ENCODE data around the gene WDR77. TPM values are rescaled to one million over a fixed set of nuclear protein-coding genes. Genes with fewer than 3 reads are reported as not detected.

Gene WDR77
- 25.6 TPM for total RNA-seq

DNA sequence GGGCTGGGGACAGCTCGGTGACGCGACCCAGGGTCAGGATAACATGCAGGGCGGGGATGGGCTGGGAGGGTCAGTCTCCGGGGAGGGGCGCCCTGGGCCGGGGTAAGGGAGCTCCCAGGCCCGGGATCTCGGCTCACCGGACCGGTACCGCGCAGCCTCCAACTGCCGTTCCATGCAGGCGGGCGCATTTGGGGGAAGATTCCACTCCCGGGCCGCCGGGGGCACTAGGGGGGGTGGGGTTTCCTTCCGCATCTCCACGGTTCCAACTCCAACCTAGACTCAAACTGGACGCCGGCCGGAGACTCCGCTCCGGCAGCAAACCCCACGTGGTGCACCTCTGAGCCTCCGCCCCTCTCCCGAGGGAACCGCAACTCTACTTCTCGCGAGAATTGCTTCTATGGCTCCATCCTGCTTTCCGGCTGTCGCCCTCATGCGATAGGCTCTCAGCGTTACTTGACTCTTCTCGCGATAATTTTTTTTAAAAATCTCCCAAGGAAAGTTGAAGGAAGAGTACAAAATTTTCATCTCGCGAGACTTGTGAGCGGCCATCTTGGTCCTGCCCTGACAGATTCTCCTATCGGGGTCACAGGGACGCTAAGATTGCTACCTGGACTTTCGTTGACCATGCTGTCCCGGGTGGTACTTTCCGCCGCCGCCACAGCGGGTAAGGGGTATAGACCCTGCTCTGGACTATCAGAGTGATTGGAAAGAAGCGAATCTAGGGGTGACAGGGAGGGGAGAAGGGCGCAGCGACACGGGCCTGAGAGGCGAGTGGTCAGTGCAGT is at the start of gene WDR77, which contains the start of gene ATP5PB:
Gene WDR77, minus strand, starts transcription at position 339 of the 785 bp plus-strand sequence. Its CDS starts 87 bp downstream, at position 252.
Gene ATP5PB, plus strand, starts transcription at position 547 of the 785 bp plus-strand sequence. Its CDS starts 78 bp downstream, at position 625.
- DNase-seq (ENCODE audit: low spot score), result peak; percentile 97

DNA sequence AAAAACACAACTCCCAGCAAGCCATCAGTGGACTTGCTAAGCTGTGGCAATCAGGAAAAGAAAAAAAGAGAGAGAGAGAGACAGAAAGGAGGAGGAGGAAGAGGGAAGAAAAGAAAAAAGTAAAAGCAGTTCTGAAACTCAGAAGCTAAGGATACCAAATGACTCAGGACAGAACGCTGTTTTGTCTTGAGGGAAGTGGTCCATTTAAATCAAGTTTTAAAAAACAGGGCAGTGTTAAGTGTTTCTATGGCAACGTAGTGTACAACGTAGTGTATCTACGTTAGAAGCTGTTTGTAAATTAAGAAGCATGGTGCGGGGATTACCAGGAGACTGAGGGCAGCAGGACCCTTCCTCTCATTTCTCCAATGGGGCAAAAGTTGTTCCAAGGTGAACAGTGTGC is 48.5 kb upstream of the WDR77 start:
- no peak for DNase-seq (ENCODE audit: low spot score)

DNA sequence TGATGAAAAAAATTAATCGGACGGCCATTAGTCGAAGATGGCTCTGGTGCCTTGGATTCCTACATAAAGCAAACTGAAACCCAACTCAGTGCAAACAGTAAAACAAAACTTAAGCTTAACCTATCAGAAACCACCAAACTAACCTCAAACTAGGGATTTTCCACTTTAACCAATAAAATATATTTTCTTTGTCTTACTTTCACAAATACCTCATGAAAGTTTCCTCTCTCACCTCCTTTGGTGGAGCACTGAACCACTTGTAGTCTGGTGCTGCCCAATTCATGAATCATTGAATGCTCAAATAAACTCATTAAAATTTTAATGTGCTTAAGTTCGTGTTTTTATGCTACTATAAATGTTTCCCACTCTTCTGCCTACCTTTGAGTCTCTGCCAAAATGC is 47.3 kb upstream of the WDR77 start:
- DNase-seq (ENCODE audit: low spot score), result no peak

GRCh38 chr1:111491070-111491469 is 42.0 kb upstream of the WDR77 start:
- DNase-seq (ENCODE audit: low spot score), result no peak

DNA sequence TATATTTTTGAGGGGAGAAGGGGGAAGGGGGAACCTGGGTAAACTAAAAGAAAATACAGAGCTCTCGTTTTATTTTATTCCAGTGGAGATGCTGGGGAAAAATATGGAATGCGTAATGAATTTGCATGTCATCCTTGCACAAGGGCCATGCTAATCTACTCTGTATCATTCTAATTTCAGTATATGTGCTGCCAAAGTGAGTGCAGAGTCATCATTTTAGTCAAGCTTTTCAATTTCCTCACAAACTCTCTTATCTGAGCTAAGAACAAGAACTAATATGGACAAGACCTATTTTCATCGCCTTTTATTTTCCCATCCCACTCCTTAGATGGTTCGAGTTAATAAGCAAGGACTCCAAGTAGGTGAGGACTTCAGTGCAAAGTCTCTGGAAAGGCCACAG is 41.2 kb upstream of the WDR77 start:
- no peak for DNase-seq (ENCODE audit: low spot score)

DNA sequence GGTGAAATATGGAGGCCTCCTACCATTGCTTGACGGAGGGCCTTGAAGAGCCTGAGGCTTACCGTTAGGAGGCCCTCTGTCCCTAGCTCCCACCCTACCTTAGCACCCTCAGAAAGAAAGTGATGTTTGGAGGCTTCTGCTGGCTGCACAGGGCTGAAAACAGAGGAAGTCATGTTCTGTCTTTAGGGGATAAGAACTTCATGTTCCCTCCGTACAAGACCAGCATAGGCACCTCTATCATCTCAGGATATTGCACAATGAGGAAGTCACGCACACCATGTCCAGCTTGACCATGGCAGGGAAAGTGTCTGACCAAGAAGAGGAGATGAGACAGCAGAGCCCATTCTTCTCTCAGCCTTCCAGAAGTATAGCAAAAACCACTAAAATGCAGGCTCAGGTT is 40.5 kb upstream of the WDR77 start:
- DNase-seq (ENCODE audit: low spot score), result peak; percentile 51

DNA sequence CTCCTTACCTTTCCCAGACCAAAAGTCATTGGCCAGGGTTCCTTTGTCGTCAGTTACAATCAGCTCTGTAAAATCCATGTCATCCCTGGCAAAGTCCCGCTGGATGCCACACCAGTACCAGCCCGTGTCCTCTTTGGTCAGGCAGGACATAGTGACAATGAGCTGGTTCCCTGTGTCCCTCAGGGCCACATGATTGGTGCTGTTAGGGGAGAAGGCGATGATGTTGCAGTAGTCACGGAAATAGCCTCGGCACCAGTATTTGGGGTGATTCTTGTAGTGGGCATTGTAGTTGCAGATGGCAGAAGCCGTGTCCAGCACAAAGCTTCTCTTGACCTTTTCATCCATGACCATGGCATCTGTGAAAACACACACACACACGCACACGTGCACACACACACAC is 39.6 kb upstream of the WDR77 start:
- no peak for DNase-seq (ENCODE audit: low spot score)

DNA sequence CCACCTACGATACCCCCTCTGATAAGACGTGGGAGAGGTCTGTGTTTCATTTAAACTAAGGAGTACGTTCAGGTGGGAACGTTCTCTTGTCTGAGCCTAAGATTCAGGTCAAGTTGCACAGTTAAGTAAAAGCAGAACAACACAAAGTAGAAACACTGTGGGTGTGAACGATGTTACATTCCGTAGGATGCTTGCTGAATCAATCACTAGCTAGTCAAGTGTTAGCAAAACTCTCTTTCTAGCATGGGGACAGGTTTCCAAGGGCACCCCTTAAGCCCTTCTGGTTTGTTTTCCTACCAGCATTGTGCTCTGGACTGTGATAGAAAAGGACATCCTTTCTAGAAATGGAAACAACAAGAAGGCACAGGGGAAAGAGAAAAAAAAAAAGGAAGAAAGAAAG is 38.1 kb upstream of the WDR77 start:
- no peak for DNase-seq (ENCODE audit: low spot score)

DNA sequence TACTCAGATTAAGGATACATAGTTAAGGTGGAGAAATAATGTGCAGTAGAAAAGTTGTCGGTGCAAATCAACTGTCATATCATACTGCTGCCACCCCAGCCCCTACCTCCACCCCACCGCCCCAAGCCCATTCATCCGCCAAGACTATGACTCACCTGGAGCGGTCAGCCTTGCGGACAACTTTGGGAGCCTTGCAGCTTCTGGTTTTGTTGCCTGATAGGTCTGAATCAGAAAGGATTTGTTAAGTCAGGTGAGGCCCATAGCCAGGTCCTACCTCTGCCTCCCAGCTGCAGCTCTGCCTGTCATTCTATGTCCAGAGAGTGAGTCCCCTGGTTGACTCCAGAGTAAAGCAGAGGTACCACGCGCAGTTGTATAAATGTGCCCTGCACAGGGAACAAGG is 37.4 kb upstream of the WDR77 start:
- DNase-seq (ENCODE audit: low spot score), result no peak

GRCh38 chr1:111484391-111485026 is 35.5 kb upstream of the WDR77 start:
- DNase-seq (ENCODE audit: low spot score), result no peak

DNA sequence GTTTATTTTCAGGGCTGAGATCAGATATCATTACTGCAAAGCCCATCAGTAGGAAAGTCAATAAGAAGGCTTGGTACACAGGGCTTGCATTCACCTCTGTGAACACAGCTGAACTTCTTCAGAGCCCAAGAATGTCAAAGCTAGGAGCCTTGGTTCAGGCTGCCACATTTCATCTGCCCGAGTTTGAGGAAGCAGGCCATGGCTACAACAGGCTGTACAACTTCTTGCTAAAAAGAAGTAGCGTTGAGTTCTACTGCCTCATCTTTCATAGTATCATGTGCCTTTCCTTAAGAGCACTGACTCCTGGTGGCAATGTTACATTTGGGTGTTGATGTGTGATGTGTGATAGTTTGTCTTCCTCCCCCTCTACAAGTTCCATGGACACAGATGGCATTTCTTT is 34.8 kb upstream of the WDR77 start:
- DNase-seq (ENCODE audit: low spot score), result no peak

DNA sequence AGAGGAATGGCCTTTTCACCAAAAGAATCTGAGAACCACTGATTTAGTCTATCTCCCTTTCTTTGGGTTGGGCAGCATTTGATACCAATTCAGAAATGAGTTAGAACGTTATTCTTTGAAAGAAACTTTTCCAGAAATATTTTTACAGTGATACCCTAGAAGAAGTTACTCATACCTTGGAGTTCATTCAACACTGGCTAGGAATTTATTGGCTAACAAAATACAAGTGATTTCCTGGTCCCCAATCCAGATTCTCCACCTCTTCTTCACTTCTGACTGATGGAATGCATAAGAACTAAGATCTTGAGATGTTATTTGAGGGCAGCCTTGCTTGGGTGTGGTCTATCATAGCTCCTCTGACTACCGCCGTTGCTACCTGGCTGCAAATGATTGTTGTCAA is 34.1 kb upstream of the WDR77 start:
- no peak for DNase-seq (ENCODE audit: low spot score)

GRCh38 chr1:111481387-111482221 is 32.5 kb upstream of the WDR77 start:
- peak; percentile 80 for DNase-seq (ENCODE audit: low spot score)

GRCh38 chr1:111480674-111481073 is 31.6 kb upstream of the WDR77 start:
- no peak for DNase-seq (ENCODE audit: low spot score)

- no peak for DNase-seq (ENCODE audit: low spot score)
Measured at GRCh38 chr1:111476761-111477309, 27.8 kb upstream of the WDR77 start.

- DNase-seq (ENCODE audit: low spot score), result no peak
Measured at GRCh38 chr1:111476214-111476613, 27.2 kb upstream of the WDR77 start.

DNA sequence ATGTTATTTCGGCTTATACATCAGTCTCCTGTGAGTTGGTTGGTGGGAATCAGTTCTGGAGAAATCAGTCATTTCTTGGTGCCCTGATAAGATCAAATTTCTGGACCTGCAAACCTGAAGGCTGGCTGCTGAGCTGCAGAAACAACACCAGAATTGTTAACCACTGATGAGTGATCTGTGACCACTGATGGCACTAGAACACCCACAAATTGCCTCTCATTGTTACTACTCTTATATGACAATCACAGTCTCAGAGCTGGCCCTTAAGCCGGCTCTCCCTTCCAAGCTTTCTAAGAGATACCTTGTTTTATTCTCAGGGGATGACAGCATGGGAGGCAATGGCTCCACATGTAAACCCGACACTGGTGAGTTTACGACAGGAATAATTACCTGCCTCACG is 26.6 kb upstream of the WDR77 start:
- DNase-seq (ENCODE audit: low spot score), result no peak

DNA sequence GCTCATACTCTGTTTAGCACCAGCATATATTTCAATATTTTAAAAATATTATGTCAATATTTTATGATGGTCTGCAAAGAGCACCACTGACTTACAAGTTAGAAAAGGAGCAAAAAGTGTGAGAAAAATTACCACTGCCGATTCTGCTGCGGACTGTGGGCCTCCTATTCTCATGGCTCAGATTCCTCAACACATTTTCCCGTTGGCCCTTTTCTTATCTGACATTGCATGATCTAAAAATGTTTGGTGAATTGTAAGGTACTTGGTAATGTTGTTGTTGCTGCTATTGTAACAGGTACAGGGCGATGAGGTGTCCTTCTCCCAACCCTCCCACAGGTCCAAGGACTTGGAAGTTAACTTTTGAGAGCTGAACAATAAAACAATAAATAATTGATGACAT is 25.5 kb upstream of the WDR77 start:
- no peak for DNase-seq (ENCODE audit: low spot score)

DNA sequence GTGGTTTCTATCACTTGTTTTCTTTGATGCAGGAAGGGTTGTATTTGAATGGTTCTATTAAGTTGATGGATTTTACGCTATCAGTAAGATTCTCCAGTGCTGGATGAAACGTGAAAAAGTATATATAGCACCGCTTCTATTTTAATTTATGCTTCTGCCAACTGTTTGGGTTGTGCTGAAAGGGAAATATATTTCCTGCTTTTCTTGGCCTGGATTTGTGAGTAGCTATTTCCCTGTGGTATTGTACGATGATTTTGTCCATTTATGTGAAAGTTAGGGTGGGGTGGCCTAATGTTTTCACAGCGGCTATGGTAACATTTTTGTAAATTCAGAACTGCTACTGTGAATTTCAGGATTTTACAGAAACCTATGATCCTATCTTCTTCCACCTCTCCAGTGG is 25.1 kb upstream of the WDR77 start:
- no peak for DNase-seq (ENCODE audit: low spot score)

DNA sequence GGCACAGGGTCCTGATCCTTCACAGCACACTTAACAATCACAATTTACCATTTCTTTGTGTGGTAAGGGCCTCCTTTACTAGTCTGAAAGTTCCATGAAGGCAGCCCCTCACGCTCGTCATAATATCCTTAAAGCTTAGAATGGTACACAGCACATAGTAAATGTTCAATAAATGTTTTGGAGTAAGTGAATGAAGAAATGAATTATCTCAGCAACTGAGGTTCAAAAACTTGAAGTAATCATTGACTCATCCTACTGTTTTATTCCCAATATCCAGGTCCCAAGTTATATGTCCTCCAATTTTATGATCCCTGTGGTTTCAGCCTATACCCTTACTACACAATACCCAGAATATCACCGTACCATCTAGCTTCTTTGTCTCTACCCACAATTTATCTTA is 22.5 kb upstream of the WDR77 start:
- no peak for DNase-seq (ENCODE audit: low spot score)

DNA sequence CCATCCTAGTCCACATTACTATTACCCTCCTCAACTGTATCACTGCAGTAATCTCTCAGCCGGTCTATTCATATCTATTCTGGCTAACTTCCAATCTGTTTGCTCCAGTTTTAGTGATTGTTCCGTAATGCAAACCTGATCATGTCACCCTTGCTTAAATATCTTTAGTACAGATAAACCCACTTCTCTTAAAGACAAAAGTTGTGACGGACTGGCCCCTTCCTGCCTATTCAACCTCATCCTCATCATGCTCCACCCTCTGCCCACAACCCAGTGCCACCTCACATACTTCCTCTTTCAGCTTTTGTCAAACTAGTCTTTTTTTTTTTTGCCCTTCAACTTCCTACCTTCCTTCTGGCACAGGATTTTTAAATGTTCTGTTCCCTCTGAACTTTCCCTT is 22.0 kb upstream of the WDR77 start:
- DNase-seq (ENCODE audit: low spot score), result peak; percentile 66

- DNase-seq (ENCODE audit: low spot score), result no peak
Measured at GRCh38 chr1:111470596-111470995, 21.5 kb upstream of the WDR77 start.

All from mucosa of gallbladder (tissue), 1 donor.